ENCODE results near the gene GCAT.

Gene GCAT

GRCh38 chr22:37846433-37846832 lies 38.7 kb downstream of the GCAT start:
- no peak for DNase-seq

- no peak for DNase-seq
Observed at GRCh38 chr22:37848587-37849088, 40.9 kb downstream of the GCAT start.

- DNase-seq = peak; percentile 95
Observed at GRCh38 chr22:37849089-37849751, 41.5 kb downstream of the GCAT start, which contains the start of gene EIF3L. EIF3L (plus strand) TSS chr22:37849419; CDS start chr22:37849450, 31 bp downstream.

- no peak for DNase-seq
Observed at GRCh38 chr22:37850801-37851200, 43.1 kb downstream of the GCAT start.

GRCh38 chr22:37852418-37852817 lies 44.7 kb downstream of the GCAT start:
- DNase-seq = no peak

GRCh38 chr22:37854946-37855345 lies 47.2 kb downstream of the GCAT start:
- no peak for DNase-seq

GRCh38 chr22:37855462-37855861 lies 47.7 kb downstream of the GCAT start:
- no peak for DNase-seq

GRCh38 chr22:37860796-37861421 lies 53.2 kb downstream of the GCAT start:
- DNase-seq = no peak

GRCh38 chr22:37862570-37863325 lies 55.0 kb downstream of the GCAT start:
- DNase-seq = no peak

- DNase-seq = no peak
Observed at GRCh38 chr22:37865510-37865909, 57.8 kb downstream of the GCAT start.

Measured in right hindlimb (tissue), 1 donor.